ENCODE measurements around the gene ANKRD39.
"Not testable (repeated sequence)": the region's sequence is repeated elsewhere in the genome, so short reads cannot be mapped to it uniquely, and the experiment has no call there.

ANKRD39 gene

DNA sequence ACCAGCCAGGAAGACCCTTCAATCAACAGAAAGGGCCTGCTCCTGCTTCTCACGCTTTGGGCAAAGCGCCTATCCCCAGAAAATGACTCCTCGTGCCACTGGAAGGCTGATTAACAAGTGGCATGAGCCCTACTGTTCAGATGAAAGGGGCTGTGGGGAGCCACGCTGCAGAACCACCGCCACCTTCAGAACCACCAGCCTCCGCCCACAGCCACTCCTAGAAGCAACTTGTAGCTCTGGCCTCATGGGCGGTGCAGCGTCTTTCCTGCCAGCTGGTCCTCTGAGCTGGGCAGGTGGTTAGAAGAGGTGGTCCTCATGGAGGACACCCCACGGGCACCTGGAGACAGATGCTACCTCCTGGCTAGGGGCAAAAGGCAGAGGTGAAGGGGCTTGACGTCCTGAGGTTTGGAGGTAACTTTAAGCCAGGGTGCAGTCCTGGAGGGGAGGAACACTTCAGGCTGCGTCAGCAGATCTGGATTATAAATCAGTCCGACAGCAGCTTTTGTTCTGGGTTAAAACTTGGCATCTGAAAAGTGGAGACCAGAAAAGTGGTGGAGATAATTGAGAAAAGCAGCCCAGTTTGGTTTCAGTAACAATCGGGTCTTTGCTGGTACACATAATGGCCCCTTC lies 12.9 kb upstream of the ANKRD39 start:
- DNase-seq: no peak

GRCh38 chr2:96869822-96870625 lies 12.2 kb upstream of the ANKRD39 start, which contains the start of gene SEMA4C:
TSS of gene SEMA4C (minus strand) at chr2:96870080. CDS start at chr2:96867886, 2,194 bp downstream.
- peak in 2 of 4 experiments; percentile 39 to 58 for DNase-seq

DNA sequence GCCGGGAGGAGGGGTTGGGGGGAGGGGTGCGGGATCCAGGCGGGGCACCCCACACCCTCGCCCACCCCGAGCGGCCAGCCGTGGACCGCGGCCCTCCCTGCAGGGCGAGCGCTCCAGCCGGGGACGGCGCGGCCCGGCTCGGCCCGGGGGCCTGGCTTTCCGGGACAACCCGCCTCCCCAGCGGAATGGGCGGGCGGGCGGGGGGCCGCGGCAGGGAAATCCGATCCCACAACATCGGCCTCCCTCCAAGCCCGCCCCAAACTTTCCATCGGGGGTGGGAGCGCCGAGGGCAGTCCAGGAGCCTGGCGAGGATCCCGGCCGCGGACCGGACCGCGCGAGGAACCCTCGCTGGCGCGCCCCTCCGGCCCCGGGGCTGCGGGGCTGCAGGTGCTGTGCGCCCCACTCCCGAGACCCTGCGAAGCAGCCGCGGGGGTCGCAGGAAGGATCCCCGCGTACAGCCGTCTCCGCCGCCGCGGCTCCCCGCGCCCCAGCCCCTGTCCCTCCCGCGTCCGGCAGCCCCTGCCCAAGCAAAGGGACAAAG lies 11.5 kb upstream of the ANKRD39 start:
- no peak for DNase-seq

DNA sequence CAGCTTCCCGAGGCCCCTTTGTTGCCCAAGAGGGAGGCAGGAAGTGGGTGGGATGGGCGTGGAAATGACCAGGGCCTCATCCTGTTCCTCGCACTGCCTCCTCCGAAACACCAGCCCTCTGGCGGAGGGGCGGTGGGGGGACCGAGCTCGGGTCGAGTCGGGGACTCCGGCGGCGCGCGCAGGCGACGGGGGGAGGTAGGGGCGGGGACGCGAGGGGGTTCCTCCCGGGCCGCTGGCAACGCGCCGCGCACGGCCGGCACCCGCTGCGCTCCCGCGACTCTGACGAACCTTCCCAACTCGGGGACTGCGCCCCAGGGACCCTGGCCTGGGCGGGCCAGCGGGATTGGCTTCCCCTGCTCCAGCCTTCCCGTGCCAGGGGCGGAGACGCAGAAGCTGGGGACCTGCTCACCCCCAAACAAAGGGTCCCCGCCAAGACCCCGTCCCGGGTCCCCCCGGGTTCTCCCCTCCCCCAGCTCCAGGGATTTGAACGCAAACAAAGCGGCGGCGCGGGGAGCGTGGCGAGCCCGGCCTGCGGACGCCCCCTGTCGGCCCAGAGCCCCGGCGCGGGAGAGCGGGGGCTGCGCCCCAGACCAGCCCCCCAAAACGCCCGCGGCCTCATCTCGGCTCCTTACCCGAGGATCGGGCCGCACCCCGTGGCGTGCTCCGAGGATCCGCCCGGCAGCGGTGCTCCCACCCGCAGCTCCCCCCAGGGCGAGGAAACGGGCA lies 10.9 kb upstream of the ANKRD39 start:
- DNase-seq: peak; percentile 59 to 79 (median 73)

DNA sequence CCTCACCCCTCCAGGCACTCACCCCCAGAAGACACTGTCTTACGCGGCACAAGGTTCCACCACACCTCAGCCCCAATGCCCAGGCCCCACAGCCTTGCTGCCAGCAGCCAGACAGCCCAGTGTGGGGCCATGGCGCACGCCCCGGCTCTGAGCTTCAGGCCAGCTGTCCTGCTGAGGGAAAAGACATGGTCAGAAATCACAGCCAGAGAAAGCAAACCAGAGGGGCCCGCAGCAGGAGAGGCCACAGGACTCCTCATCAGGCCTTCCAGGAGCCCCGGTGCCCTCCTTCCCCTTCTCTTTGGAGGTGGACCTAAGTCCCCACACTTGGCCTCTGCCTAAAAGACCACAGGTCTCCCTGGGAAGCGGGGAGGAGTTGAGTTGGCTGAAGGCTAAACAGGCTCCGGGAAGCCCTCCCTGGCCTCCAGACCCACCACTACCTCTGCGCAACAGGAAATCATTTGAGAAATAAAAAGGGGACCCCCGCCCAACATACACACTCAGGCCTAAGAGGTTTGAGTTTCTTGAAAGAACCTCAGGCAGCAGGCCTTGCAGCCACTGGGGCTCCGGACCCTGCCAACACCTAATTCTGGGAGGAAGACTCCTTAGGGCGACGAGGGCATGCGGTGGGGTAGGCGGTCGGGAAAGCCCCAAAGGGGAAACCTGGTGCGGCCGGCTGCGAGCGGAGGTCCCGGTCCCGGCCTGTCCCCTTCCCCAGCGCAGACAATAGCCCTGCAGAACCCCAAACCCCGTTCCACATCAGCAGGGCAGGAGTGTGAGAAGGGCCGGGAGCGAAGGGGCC lies 10.1 kb upstream of the ANKRD39 start:
- DNase-seq: no peak

DNA sequence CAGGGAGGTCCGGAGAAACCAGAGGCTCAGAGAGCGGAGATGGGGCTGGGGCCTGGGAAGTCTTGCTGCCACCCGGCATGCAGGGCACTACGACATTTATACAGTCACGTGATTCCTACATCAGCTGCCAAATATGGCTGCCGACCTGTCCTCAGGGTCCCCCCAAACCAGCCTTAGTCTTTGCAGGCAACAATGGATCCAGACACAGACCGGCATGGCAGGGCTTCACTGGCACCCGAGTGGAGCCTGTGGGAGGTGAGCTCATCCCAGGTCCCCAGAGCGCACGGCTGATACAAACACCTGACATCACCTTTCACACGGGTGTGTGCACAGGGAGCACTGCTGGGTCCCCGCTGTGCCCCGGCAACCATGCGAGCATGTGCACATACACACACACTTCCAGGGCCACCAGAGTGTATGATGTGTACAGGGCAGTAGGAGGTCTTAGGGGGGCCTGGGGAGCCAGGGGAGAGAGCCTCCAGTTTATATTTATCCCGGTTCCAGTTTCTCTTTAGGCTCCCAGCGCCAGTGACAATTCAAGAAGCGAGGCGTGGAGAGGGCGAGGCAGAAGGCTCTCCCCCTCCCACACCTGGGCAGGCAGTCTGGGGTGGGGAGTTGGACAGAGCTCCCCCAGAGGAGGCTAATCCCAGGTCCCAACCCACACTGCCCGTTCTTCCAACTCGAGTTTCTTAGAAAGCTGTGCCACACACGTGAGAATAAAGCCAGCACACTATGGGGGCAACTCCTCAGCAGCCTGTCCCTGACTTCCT lies 9.4 kb upstream of the ANKRD39 start:
- no peak for DNase-seq

GRCh38 chr2:96866586-96866985 lies 8.8 kb upstream of the ANKRD39 start:
- DNase-seq: no peak

- DNase-seq: no peak
These were observed 8.3 kb upstream of the ANKRD39 start for GRCh38 chr2:96866149-96866548.

GRCh38 chr2:96865654-96866053 lies 7.8 kb upstream of the ANKRD39 start:
- DNase-seq: no peak

- DNase-seq: no peak
These were observed 6.7 kb upstream of the ANKRD39 start for GRCh38 chr2:96864343-96865091.

- DNase-seq: no peak
These were observed 5.9 kb upstream of the ANKRD39 start for GRCh38 chr2:96863575-96864342.

- not testable (repeated sequence) for DNase-seq
These were observed 5.2 kb upstream of the ANKRD39 start for GRCh38 chr2:96863056-96863455.

GRCh38 chr2:96861074-96861473 lies 3.3 kb upstream of the ANKRD39 start:
- DNase-seq: no peak

- peak in 1 of 4 experiments; percentile 37 for DNase-seq
These were observed 2.5 kb upstream of the ANKRD39 start for GRCh38 chr2:96860065-96861029.

DNA sequence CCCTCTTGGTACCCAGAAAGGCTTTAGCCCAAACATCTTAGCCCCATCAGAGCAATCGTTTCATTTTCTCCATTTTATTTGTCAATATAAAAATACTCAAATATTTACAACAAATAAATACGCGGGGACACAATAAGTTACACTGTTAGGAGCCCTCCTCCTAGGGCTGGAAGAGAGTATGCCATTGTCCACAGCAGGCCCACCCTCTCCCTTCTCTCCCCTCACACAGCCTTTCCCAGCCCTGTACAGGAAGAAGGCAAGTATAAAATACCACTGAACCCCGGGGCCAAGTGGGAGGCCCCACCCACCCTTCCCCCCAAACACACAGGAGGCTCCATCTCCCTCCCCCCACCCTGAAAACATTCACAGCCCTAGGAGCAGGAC lies 1.9 kb upstream of the ANKRD39 start:
- DNase-seq: no peak

DNA sequence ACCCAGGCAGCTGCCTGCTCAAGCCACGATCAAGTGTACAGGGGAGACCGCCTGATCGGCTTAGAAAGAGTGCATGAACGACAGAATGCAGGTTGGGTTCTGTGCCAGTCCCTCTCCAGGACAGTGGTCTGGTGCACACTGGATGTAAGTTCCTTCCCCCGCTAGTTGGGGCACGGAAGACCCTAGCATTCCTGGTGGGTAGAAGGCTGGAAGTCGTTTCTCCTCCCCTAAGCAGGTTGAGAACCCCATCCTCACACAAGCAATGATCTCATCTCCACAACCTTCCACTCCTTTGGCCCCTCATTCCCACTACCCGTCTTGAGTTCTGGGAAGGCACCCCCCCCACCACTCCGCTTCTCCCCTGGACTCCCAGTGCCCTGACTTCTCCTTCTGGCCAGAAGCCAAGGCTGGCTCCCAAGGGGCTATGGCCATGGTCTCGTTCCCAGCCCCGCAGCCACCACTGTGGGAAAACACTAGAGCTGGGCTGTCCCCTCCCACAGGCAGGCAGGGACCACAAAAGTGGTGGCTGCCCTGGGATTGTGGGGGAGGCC lies 1.4 kb upstream of the ANKRD39 start:
- no peak for DNase-seq

GRCh38 chr2:96856776-96857666 lies 795 bp downstream of the ANKRD39 start:
- DNase-seq: peak in 3 of 4 experiments; percentile 49 to 55 (median 54)

All from suppressor macrophage (primary cell).